ENCODE data around the gene EPHA3. TPM values are rescaled to one million over a fixed set of nuclear protein-coding genes. Genes with fewer than 3 reads are reported as not detected.

Gene EPHA3
- total and polyA plus RNA-seq, 2 donors (not counting 1 experiment from before 2014, with no cell fraction given) = 0.23 to 0.99 TPM

DNA sequence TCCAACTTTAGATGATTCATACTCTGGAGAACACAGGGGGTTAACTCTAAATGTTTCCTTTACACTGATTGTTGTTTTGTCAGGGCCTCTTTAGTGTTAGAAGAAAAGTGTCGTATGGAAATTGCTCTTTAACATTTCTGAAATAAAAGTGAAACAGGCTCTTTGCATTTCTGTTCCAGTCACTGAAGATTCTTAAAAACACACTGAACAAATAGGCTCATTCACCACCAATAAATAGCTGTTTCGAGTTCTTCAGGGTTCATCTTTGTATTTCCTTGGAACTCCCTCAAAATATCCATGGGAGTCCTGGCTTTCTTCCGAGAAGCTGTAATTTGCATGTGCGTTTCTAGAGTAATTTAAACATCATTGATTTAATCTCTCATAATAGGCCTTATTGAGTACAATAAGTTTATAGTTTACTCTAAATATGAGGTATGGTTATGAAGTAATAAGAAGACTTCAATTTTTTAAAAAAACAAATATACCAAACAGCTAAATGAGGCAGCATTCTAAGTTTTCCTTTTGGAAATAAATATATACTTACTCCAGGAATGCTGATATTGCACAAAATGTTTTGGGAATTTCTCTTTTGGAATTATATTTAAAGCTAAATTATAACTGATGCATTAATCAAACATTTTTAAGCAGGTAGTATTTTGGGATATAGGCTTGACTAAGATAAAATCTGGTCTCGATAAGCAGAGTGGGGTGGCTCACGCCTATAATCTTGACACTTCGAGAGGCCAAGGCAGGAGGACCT, 327.4 kb downstream of the EPHA3 start:
- Histone ChIP-seq H3K4me3 (replicated peaks in 1 of 4; ENCODE audit: control extremely low read depth in 1 of 4, insufficient read depth in 1 of 4, low read depth in 3 of 4, low read length in 4 of 4) (peak overlapping the region in 1 of 4 experiments; percentile 13), H3K9me3 (ENCODE audit: control insufficient read depth, insufficient read depth, low read depth, low read length) (no peaks in the 10 kb centered on the region), H3K9ac (ENCODE audit: insufficient read depth, low read length) (no peak overlapping the region), H2AFZ (ENCODE audit: low read length) (no peak overlapping the region), H3K79me2 (ENCODE audit: control insufficient read depth, insufficient read depth, low read length) (no peaks in the 10 kb centered on the region), H4K20me1 (ENCODE audit: control insufficient read depth, extremely low read depth, insufficient read depth, low read length) (no peaks in the 10 kb centered on the region), H3K36me3 (ENCODE audit: control insufficient read depth, insufficient read depth, low read length) (no peaks in the 10 kb centered on the region), H3K4me2 (ENCODE audit: extremely low read depth, insufficient read depth, low read length) (no peak overlapping the region), H3K27ac (ENCODE audit: insufficient read depth, low read length) (no peak overlapping the region), H3K4me1 (ENCODE audit: control insufficient read depth, extremely low read depth, insufficient read depth, low read length) (no peaks in the 10 kb centered on the region), H3K27me3 (ENCODE audit: control insufficient read depth, insufficient read depth, low read length) (no peaks in the 10 kb centered on the region)
- DNase-seq (ENCODE audit: low read depth in 2 of 2) = peak in 1 of 2 donors; percentile 51
- no peak for TF ChIP-seq EZH2 (IDR thresholded peaks at IDR 0.05; ENCODE audit: low read length, missing control alignments)
- TF ChIP-seq, protein P1, sequence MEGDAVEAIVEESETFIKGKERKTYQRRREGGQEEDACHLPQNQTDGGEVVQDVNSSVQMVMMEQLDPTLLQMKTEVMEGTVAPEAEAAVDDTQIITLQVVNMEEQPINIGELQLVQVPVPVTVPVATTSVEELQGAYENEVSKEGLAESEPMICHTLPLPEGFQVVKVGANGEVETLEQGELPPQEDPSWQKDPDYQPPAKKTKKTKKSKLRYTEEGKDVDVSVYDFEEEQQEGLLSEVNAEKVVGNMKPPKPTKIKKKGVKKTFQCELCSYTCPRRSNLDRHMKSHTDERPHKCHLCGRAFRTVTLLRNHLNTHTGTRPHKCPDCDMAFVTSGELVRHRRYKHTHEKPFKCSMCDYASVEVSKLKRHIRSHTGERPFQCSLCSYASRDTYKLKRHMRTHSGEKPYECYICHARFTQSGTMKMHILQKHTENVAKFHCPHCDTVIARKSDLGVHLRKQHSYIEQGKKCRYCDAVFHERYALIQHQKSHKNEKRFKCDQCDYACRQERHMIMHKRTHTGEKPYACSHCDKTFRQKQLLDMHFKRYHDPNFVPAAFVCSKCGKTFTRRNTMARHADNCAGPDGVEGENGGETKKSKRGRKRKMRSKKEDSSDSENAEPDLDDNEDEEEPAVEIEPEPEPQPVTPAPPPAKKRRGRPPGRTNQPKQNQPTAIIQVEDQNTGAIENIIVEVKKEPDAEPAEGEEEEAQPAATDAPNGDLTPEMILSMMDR (conservative IDR thresholded peaks at IDR 0.05 in 1 of 2, IDR thresholded peaks at IDR 0.05 in 1 of 2; ENCODE audit: low read depth in 1 of 2, low read length in 2 of 2) = no peak

DNA sequence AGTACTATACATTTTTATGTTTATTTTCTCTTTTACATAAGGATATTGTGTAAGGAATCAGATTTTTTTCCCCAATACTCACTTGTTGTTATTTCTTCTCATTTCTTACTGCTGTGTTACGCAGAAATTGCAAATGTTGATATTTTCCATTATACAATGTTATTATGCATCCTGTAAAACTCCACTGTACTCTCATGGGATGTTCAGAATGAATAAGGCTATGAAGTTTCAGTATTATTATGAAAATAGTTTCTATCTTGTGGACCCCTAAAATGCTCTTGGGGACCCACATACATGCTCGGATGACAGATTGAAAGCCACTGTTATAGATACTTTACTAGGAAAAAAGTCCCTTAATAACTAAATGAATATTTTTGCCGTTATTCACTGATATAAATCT, 329.4 kb downstream of the EPHA3 start:
- H3K36me3 ChIP-seq (ENCODE audit: control insufficient read depth, insufficient read depth, low read length) = no peaks in the 10 kb centered on the region
- no peak overlapping the region for H3K9ac ChIP-seq (ENCODE audit: insufficient read depth, low read length)
- TF ChIP-seq, protein P1 (conservative IDR thresholded peaks at IDR 0.05 in 1 of 2, IDR thresholded peaks at IDR 0.05 in 1 of 2; ENCODE audit: low read depth in 1 of 2, low read length in 2 of 2) = no peak
- no peak for TF ChIP-seq EZH2 (IDR thresholded peaks at IDR 0.05; ENCODE audit: low read length, missing control alignments)
- no peaks in the 10 kb centered on the region for H3K9me3 ChIP-seq (ENCODE audit: control insufficient read depth, insufficient read depth, low read depth, low read length)
- no peak overlapping the region for H3K4me3 ChIP-seq (replicated peaks in 1 of 4; ENCODE audit: control extremely low read depth in 1 of 4, insufficient read depth in 1 of 4, low read depth in 3 of 4, low read length in 4 of 4)
- H2AFZ ChIP-seq (ENCODE audit: low read length) = no peak overlapping the region
- H4K20me1 ChIP-seq (ENCODE audit: control insufficient read depth, extremely low read depth, insufficient read depth, low read length) = no peaks in the 10 kb centered on the region
- DNase-seq (ENCODE audit: low read depth in 2 of 2) = no peak
- no peak overlapping the region for H3K4me2 ChIP-seq (ENCODE audit: extremely low read depth, insufficient read depth, low read length)
- H3K27ac ChIP-seq (ENCODE audit: insufficient read depth, low read length) = no peak overlapping the region
- no peaks in the 10 kb centered on the region for H3K79me2 ChIP-seq (ENCODE audit: control insufficient read depth, insufficient read depth, low read length)
- no peaks in the 10 kb centered on the region for H3K4me1 ChIP-seq (ENCODE audit: control insufficient read depth, extremely low read depth, insufficient read depth, low read length)
- H3K27me3 ChIP-seq (ENCODE audit: control insufficient read depth, insufficient read depth, low read length) = no peaks in the 10 kb centered on the region

DNA sequence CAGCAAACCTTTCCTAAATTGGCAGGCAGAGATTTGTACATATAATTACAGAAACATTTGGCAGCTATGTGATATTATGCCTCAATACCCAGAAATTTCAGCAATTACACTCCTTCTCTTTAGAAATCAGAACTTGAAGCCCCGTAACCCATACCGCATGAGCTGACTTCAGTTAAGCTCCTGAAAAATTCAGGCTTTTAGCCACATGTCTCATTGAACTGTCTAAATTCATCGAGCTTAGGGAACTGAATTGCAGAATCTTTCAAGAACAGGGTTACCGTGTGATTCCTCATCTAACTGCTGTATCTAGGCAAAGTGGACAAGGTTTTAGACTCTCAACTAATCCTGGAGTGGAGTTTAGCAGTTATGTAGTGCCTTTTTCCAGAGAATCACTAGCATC, 333.0 kb downstream of the EPHA3 start:
- H3K9ac ChIP-seq (ENCODE audit: insufficient read depth, low read length) = no peak overlapping the region
- TF ChIP-seq, protein P1 (conservative IDR thresholded peaks at IDR 0.05 in 1 of 2, IDR thresholded peaks at IDR 0.05 in 1 of 2; ENCODE audit: low read depth in 1 of 2, low read length in 2 of 2) = no peak
- no peak for TF ChIP-seq EZH2 (IDR thresholded peaks at IDR 0.05; ENCODE audit: low read length, missing control alignments)

More for the DNA sequence above, 333.0 kb downstream of the EPHA3 start:
- no peak overlapping the region for H3K4me2 ChIP-seq (ENCODE audit: extremely low read depth, insufficient read depth, low read length)
- no peaks in the 10 kb centered on the region for H3K79me2 ChIP-seq (ENCODE audit: control insufficient read depth, insufficient read depth, low read length)
- no peaks in the 10 kb centered on the region for H4K20me1 ChIP-seq (ENCODE audit: control insufficient read depth, extremely low read depth, insufficient read depth, low read length)
- no peak overlapping the region for H2AFZ ChIP-seq (ENCODE audit: low read length)
- H3K4me1 ChIP-seq (ENCODE audit: control insufficient read depth, extremely low read depth, insufficient read depth, low read length) = no peaks in the 10 kb centered on the region
- H3K27me3 ChIP-seq (ENCODE audit: control insufficient read depth, insufficient read depth, low read length) = no peaks in the 10 kb centered on the region
- H3K9me3 ChIP-seq (ENCODE audit: control insufficient read depth, insufficient read depth, low read depth, low read length) = no peaks in the 10 kb centered on the region
- H3K4me3 ChIP-seq (replicated peaks in 1 of 4; ENCODE audit: control extremely low read depth in 1 of 4, insufficient read depth in 1 of 4, low read depth in 3 of 4, low read length in 4 of 4) = no peak overlapping the region
- H3K36me3 ChIP-seq (ENCODE audit: control insufficient read depth, insufficient read depth, low read length) = no peaks in the 10 kb centered on the region
- no peak overlapping the region for H3K27ac ChIP-seq (ENCODE audit: insufficient read depth, low read length)
- no peak for DNase-seq (ENCODE audit: low read depth in 2 of 2)

All from fibroblast of lung (primary cell).